Suprapubic skin (tissue), 4 donors: ENCODE measurements around the gene APOO.

Experiments
- POLR2A ChIP-seq, 2 donors: fragments of 450-650 bp; IDR thresholded peaks; one replicate each; pipeline ENCODE4 v1.6.1; 2017; ENCODE audit warnings: antibody characterized with exemption in 2 of 2, mild to moderate bottlenecking in 2 of 2, moderate library complexity in 2 of 2
- POLR2AphosphoS5 ChIP-seq, 3 donors: sonication (generic); formaldehyde crosslinking; IDR thresholded peaks; one replicate each; pipeline ENCODE4 v1.6.1; 2017; ENCODE audit warnings: antibody characterized with exemption in 3 of 3
- TF ChIP-seq, protein P1 (sequence below), 2 donors: fragments of 200-600 bp in 1 of 2; fragments of 450-650 bp in 1 of 2; sonication (generic) in 1 of 2; IDR thresholded peaks; one replicate each; pipeline ENCODE4 v1.5.1; 2016 to 2019; ENCODE audit warnings: antibody characterized with exemption in 2 of 2, mild to moderate bottlenecking in 1 of 2, moderate library complexity in 1 of 2

DNA sequence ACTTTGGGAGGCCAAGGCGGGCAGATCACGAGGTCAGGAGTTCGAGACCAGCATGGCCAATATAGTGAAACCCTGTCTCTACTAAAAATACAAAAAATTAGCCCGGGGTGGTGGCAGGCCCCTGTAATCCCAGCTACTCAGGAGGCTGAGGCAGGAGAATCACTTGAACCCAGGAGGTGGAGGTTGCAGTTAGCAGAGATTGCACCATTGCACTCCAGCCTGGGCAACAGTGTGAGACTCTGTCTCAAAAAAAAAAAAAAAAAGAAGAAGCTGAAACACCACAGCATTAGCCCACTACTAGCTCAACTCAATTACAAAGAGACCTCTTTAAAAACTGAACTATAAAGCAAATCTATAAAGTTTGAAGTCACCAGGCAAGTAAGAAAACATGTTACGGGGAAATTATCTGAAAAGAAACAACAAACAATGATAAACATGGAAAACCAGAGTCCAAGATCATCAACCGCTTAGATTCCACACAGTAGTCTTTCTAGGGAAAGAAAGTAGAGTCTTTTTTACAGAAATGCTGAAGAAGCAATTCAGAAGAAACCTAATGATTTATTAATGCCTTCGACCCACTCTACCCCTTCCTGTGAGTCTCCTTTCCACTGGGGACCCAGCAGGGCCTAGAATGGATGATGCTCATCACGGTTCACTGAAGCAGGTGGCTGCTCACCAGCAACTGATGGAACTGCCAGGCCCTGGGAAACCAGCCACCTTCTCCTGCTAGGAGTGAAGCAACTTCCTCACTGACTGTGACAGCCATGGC, 118.2 kb downstream of the APOO start:
- TF ChIP-seq, protein P1, sequence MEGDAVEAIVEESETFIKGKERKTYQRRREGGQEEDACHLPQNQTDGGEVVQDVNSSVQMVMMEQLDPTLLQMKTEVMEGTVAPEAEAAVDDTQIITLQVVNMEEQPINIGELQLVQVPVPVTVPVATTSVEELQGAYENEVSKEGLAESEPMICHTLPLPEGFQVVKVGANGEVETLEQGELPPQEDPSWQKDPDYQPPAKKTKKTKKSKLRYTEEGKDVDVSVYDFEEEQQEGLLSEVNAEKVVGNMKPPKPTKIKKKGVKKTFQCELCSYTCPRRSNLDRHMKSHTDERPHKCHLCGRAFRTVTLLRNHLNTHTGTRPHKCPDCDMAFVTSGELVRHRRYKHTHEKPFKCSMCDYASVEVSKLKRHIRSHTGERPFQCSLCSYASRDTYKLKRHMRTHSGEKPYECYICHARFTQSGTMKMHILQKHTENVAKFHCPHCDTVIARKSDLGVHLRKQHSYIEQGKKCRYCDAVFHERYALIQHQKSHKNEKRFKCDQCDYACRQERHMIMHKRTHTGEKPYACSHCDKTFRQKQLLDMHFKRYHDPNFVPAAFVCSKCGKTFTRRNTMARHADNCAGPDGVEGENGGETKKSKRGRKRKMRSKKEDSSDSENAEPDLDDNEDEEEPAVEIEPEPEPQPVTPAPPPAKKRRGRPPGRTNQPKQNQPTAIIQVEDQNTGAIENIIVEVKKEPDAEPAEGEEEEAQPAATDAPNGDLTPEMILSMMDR (IDR thresholded peaks at IDR 0.05), result no peak
- TF ChIP-seq POLR2A (IDR thresholded peaks at IDR 0.05) (no peak), POLR2AphosphoS5 (IDR thresholded peaks at IDR 0.05) (no peak)
